RWPE2 (cell line): Measurements from ENCODE around the gene GABRB1.
A peak's percentile ranks its signal among the peaks of the same experiment; 100 is the strongest.

Experiments used
- ATAC-seq: fragments of 200-7000 bp; cut with Tn5 transposase; 3 replicates; pipeline ENCODE4 v1.9.1; 2021; ENCODE audit warnings: low read depth
- DNase-seq: peaks from one replicate; pipeline ENCODE4 v3.0.0-alpha.2; 2020; ENCODE audit warnings: low spot score
- H3K27ac ChIP-seq: fragments of 450-650 bp; 2 replicates; pipeline ENCODE4 v1.5.1; 2017; ENCODE audit warnings: mild to moderate bottlenecking; ENCODE audit not compliant: poor library complexity, severe bottlenecking
- H3K27me3 ChIP-seq: fragments of 250-450 bp; sonication (Bioruptor Pico); 2 replicates; pipeline ENCODE4 v1.5.1; 2021; ENCODE audit warnings: mild to moderate bottlenecking, moderate library complexity; ENCODE audit not compliant: insufficient read depth, poor library complexity, severe bottlenecking
- H3K36me3 ChIP-seq: fragments of 250-450 bp; sonication (Bioruptor Pico); 2 replicates; pipeline ENCODE4 v1.5.1; 2020; ENCODE audit warnings: low read depth, mild to moderate bottlenecking, moderate library complexity
- H3K4me1 ChIP-seq: fragments of 250-450 bp; sonication (Bioruptor Pico); 2 replicates; pipeline ENCODE4 v1.5.1; 2021; ENCODE audit warnings: mild to moderate bottlenecking, moderate library complexity; ENCODE audit not compliant: insufficient read depth, poor library complexity, severe bottlenecking
- H3K4me3 ChIP-seq: fragments of 250-450 bp; sonication (Bioruptor Pico); 2 replicates; pipeline ENCODE4 v1.5.1; 2021; ENCODE audit warnings: mild to moderate bottlenecking, moderate library complexity; ENCODE audit not compliant: severe bottlenecking
- H3K9me3 ChIP-seq: fragments of 250-450 bp; sonication (Bioruptor Pico); 2 replicates; pipeline ENCODE4 v1.5.1; 2021; ENCODE audit warnings: mild to moderate bottlenecking, moderate library complexity; ENCODE audit not compliant: severe bottlenecking
- TF ChIP-seq, protein P1 (sequence below): fragments of 450-650 bp; IDR thresholded peaks from one replicate; pipeline ENCODE4 v1.5.1; 2017; ENCODE audit warnings: mild to moderate bottlenecking, moderate library complexity; ENCODE audit not compliant: poor library complexity, severe bottlenecking

The GABRB1 gene

GRCh38 chr4:47466056-47466785 lies 434.9 kb downstream of the GABRB1 start:
- Histone ChIP-seq H3K4me1 (peaks cover 21% of the 10 kb centered on the region), H3K27ac (no peak overlapping the region), H3K36me3 (no peaks in the 10 kb centered on the region), H3K27me3 (no peaks in the 10 kb centered on the region), H3K4me3 (no peak overlapping the region), H3K9me3 (no peaks in the 10 kb centered on the region)
- no peak for ATAC-seq
- TF ChIP-seq, protein P1, sequence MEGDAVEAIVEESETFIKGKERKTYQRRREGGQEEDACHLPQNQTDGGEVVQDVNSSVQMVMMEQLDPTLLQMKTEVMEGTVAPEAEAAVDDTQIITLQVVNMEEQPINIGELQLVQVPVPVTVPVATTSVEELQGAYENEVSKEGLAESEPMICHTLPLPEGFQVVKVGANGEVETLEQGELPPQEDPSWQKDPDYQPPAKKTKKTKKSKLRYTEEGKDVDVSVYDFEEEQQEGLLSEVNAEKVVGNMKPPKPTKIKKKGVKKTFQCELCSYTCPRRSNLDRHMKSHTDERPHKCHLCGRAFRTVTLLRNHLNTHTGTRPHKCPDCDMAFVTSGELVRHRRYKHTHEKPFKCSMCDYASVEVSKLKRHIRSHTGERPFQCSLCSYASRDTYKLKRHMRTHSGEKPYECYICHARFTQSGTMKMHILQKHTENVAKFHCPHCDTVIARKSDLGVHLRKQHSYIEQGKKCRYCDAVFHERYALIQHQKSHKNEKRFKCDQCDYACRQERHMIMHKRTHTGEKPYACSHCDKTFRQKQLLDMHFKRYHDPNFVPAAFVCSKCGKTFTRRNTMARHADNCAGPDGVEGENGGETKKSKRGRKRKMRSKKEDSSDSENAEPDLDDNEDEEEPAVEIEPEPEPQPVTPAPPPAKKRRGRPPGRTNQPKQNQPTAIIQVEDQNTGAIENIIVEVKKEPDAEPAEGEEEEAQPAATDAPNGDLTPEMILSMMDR, result no peak
- DNase-seq, result no peak

- no peaks in the 10 kb centered on the region for H3K36me3 ChIP-seq
- no peaks in the 10 kb centered on the region for H3K9me3 ChIP-seq
- no peak overlapping the region for H3K27ac ChIP-seq
- DNase-seq (no peak), ATAC-seq (no peak)
- no peaks in the 10 kb centered on the region for H3K27me3 ChIP-seq
- TF ChIP-seq, protein P1, result no peak
- no peak overlapping the region for H3K4me3 ChIP-seq
- H3K4me1 ChIP-seq, result peaks cover 17% of the 10 kb centered on the region
Observed at GRCh38 chr4:47468706-47469365, 437.5 kb downstream of the GABRB1 start.

GRCh38 chr4:47469951-47470350 lies 438.6 kb downstream of the GABRB1 start:
- TF ChIP-seq, protein P1, result no peak
- ATAC-seq, result peak; percentile 55; the same call in 1 of the 3 replicates

GRCh38 chr4:47471064-47471463 lies 439.7 kb downstream of the GABRB1 start:
- ATAC-seq, result no peak
- Histone ChIP-seq H3K27me3 (no peaks in the 10 kb centered on the region), H3K4me1 (peaks cover 17% of the 10 kb centered on the region), H3K36me3 (no peaks in the 10 kb centered on the region), H3K27ac (no peak overlapping the region), H3K9me3 (no peaks in the 10 kb centered on the region), H3K4me3 (no peak overlapping the region)
- TF ChIP-seq, protein P1, result no peak
- no peak for DNase-seq

More at GRCh38 chr4:47469951-47470350, 438.6 kb downstream of the GABRB1 start:
- no peak overlapping the region for H3K27ac ChIP-seq
- DNase-seq, result no peak
- no peaks in the 10 kb centered on the region for H3K36me3 ChIP-seq
- no peaks in the 10 kb centered on the region for H3K9me3 ChIP-seq
- no peak overlapping the region for H3K4me3 ChIP-seq
- peaks cover 17% of the 10 kb centered on the region for H3K4me1 ChIP-seq
- no peaks in the 10 kb centered on the region for H3K27me3 ChIP-seq

DNA sequence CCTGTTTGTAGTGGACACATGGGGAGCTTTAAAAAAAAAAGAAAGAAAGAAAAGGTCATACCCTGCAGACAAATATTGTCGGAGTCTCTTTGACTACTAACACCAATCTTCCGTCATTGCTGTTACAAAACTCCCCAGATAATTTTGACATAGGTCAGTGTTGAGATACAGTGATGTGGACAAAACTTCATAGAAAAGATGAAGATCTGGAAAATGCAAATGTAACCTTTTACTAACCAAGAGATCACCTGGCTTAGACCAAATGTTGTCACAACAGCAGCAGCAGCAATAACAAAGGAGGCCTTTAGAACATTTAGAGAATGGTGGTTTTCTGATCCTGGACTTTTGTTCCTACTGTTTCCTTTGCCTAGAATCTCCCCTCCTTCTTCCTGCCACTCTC lies 440.2 kb downstream of the GABRB1 start:
- no peak for ATAC-seq
- TF ChIP-seq, protein P1, result no peak
- no peak overlapping the region for H3K4me3 ChIP-seq
- no peaks in the 10 kb centered on the region for H3K27me3 ChIP-seq
- H3K36me3 ChIP-seq, result no peaks in the 10 kb centered on the region
- DNase-seq, result no peak
- peaks cover 17% of the 10 kb centered on the region for H3K4me1 ChIP-seq
- no peaks in the 10 kb centered on the region for H3K9me3 ChIP-seq
- no peak overlapping the region for H3K27ac ChIP-seq
